Measurements from ENCODE around the gene APOBEC3A. TPM values are rescaled to one million over a fixed set of nuclear protein-coding genes. Genes with fewer than 3 reads are reported as not detected.
"Not testable (repeated sequence)": the region's sequence is repeated elsewhere in the genome, so short reads cannot be mapped to it uniquely, and the experiment has no call there.

APOBEC3A gene
- total RNA-seq, 1 donor from 2014 or later, result not detected

GRCh38 chr22:38986629-38987028, 29.2 kb downstream of the APOBEC3A start:
- Mint-ChIP-seq H3K36me3 (ENCODE audit: unreplicated experiment) (peaks cover 6% of the 10 kb centered on the region), H3K4me3 (ENCODE audit: unreplicated experiment) (no peak overlapping the region), H3K27ac (ENCODE audit: unreplicated experiment) (no peak overlapping the region), H3K27me3 (ENCODE audit: unreplicated experiment) (peaks cover 2% of the 10 kb centered on the region), H3K4me1 (ENCODE audit: low read depth, unreplicated experiment) (no peaks in the 10 kb centered on the region), H3K9me3 (ENCODE audit: unreplicated experiment) (peaks cover 2% of the 10 kb centered on the region)
- TF ChIP-seq CTCF (IDR thresholded peaks at IDR 0.05; ENCODE audit: partially characterized antibody, unreplicated experiment), result no peak
- DNase-seq, result no peak

GRCh38 chr22:38987171-38987895, 29.9 kb downstream of the APOBEC3A start:
- Mint-ChIP-seq H3K27ac (ENCODE audit: unreplicated experiment) (no peak overlapping the region), H3K36me3 (ENCODE audit: unreplicated experiment) (peaks cover 6% of the 10 kb centered on the region), H3K4me3 (ENCODE audit: unreplicated experiment) (no peak overlapping the region), H3K9me3 (ENCODE audit: unreplicated experiment) (peaks cover 2% of the 10 kb centered on the region), H3K27me3 (ENCODE audit: unreplicated experiment) (peaks cover 2% of the 10 kb centered on the region), H3K4me1 (ENCODE audit: low read depth, unreplicated experiment) (no peaks in the 10 kb centered on the region)
- no peak for TF ChIP-seq CTCF (IDR thresholded peaks at IDR 0.05; ENCODE audit: partially characterized antibody, unreplicated experiment)
- DNase-seq, result no peak

GRCh38 chr22:38989466-38989865, 32.1 kb downstream of the APOBEC3A start:
- H3K27ac Mint-ChIP-seq (ENCODE audit: unreplicated experiment), result no peak overlapping the region
- peaks cover 5% of the 10 kb centered on the region for H3K9me3 Mint-ChIP-seq (ENCODE audit: unreplicated experiment)
- H3K27me3 Mint-ChIP-seq (ENCODE audit: unreplicated experiment), result peaks cover 2% of the 10 kb centered on the region
- no peak for TF ChIP-seq CTCF (IDR thresholded peaks at IDR 0.05; ENCODE audit: partially characterized antibody, unreplicated experiment)
- H3K4me3 Mint-ChIP-seq (ENCODE audit: unreplicated experiment), result no peak overlapping the region
- DNase-seq, result no peak
- H3K36me3 Mint-ChIP-seq (ENCODE audit: unreplicated experiment), result peaks cover 1% of the 10 kb centered on the region
- H3K4me1 Mint-ChIP-seq (ENCODE audit: low read depth, unreplicated experiment), result peaks cover 3% of the 10 kb centered on the region

- H3K4me3 Mint-ChIP-seq (ENCODE audit: unreplicated experiment); H3K36me3 Mint-ChIP-seq (ENCODE audit: unreplicated experiment); H3K4me1 Mint-ChIP-seq (ENCODE audit: low read depth, unreplicated experiment); H3K27me3 Mint-ChIP-seq (ENCODE audit: unreplicated experiment); H3K9me3 Mint-ChIP-seq (ENCODE audit: unreplicated experiment); H3K27ac Mint-ChIP-seq (ENCODE audit: unreplicated experiment): not testable (repeated sequence)
- DNase-seq, result peak; percentile 73
These were observed 35.5 kb downstream of the APOBEC3A start for GRCh38 chr22:38992871-38993371.

GRCh38 chr22:38996105-38996504, 38.7 kb downstream of the APOBEC3A start:
- Mint-ChIP-seq H3K27me3 (ENCODE audit: unreplicated experiment) (peaks cover 5% of the 10 kb centered on the region), H3K4me3 (ENCODE audit: unreplicated experiment) (no peak overlapping the region), H3K4me1 (ENCODE audit: low read depth, unreplicated experiment) (peaks cover 3% of the 10 kb centered on the region), H3K36me3 (ENCODE audit: unreplicated experiment) (peaks cover 3% of the 10 kb centered on the region), H3K9me3 (ENCODE audit: unreplicated experiment) (peaks cover 4% of the 10 kb centered on the region), H3K27ac (ENCODE audit: unreplicated experiment) (no peak overlapping the region)
- no peak for DNase-seq
- TF ChIP-seq CTCF (IDR thresholded peaks at IDR 0.05; ENCODE audit: partially characterized antibody, unreplicated experiment), result no peak
